ENCODE data around the gene ZNF792.

DNA sequence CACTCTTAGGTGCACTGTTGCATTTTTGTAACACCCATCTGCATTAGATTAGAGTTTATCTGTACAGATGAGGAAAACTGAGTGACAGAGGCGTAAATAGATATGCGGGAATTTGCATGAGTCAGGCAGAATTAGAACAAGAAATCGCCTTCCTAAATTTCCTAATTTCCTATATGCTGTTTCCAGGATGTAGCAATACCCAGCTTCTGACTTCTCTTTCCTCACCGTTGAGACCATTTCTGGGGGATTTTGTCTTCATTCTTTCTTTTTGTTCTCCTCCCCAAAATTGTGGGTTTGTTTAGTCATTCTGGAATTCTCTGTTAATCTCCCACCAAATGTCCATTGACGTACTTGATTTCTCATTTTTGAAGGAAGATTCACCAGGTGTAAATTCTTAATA is 10.6 kb upstream of the ZNF792 start:
- TF ChIP-seq, protein P1, sequence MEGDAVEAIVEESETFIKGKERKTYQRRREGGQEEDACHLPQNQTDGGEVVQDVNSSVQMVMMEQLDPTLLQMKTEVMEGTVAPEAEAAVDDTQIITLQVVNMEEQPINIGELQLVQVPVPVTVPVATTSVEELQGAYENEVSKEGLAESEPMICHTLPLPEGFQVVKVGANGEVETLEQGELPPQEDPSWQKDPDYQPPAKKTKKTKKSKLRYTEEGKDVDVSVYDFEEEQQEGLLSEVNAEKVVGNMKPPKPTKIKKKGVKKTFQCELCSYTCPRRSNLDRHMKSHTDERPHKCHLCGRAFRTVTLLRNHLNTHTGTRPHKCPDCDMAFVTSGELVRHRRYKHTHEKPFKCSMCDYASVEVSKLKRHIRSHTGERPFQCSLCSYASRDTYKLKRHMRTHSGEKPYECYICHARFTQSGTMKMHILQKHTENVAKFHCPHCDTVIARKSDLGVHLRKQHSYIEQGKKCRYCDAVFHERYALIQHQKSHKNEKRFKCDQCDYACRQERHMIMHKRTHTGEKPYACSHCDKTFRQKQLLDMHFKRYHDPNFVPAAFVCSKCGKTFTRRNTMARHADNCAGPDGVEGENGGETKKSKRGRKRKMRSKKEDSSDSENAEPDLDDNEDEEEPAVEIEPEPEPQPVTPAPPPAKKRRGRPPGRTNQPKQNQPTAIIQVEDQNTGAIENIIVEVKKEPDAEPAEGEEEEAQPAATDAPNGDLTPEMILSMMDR (IDR thresholded peaks at IDR 0.05; ENCODE audit: borderline replicate concordance, extremely low read depth, low read length, poor library complexity, severe bottlenecking): no peak
- TF ChIP-seq EZH2 (IDR thresholded peaks at IDR 0.05; ENCODE audit: borderline replicate concordance, low read depth, low read length, severe bottlenecking): no peak
